Embryonic facial prominence (tissue), 1 donor: ENCODE results near the gene RPL29.

Experiments
- DNase-seq: peaks from one replicate; pipeline ENCODE4 v3.0.0-alpha.2; 2016; ENCODE audit errors: extremely low spot score

RPL29 gene

GRCh38 chr3:51983578-51984268 lies 12.0 kb downstream of the RPL29 start:
- DNase-seq: no peak

DNA sequence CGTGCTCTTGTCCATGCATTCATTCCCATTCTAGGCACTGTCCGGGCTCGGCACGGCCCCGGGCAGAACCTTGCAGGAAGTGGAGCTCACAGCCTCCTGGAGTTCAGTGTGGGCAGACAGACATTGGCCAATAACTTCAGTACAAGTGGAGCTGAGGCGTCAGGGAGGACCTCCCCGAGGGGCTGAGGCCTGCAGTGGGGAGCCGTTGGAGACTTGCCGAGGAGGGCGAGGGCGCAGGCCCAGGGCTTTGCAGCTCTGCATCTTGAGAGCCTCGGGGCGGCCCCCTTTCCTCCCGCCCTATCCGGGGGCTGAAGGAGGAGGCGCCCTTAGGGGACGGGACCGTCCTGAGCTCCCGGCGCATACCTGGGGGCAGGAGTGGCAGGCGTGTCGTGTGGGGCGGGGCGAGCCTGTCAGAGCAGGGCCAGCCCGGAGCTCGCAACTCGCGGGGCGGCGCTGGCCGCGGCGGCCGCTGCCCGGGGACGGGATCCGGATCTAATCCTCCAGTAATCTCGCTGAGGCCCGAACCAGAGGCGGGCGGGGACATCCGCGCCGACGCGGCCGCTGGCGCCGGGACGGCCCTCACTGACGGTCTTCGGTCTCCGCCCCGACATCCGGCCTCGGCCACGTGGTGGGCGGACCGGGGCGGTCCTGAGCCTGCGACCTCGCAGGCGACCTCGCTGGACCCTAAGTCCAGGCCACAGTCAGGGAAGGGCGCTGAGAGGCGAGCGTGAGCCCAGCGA lies 12.7 kb downstream of the RPL29 start, which contains the start of gene ACY1:
ACY1 (plus strand) TSS at position 698 of the 740 bp plus-strand sequence. CDS start 530 bp downstream, outside the sequence.
- no peak for DNase-seq

DNA sequence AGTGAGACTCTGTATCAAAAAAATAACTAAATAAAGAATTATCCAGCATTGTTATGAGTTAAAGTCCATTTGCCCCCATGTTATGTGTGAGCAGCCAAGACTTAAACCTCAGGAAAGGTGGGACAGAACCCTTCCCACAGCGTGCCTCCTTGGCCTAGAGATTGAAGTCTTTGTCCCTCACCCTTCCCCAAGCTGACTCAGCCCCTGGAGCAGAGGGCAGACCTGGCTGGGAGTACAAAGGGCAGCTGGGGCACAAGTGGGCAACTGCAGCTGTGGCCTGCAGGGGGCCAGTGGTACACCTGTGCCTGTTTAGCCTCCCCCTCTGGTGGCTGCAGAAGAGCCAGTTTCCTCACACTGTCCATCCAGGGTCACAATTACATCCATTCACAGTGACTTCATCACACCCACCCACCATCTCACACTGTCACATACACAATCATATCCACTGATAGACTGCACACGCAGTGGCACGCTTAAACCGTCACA lies 13.3 kb downstream of the RPL29 start:
- no peak for DNase-seq

DNA sequence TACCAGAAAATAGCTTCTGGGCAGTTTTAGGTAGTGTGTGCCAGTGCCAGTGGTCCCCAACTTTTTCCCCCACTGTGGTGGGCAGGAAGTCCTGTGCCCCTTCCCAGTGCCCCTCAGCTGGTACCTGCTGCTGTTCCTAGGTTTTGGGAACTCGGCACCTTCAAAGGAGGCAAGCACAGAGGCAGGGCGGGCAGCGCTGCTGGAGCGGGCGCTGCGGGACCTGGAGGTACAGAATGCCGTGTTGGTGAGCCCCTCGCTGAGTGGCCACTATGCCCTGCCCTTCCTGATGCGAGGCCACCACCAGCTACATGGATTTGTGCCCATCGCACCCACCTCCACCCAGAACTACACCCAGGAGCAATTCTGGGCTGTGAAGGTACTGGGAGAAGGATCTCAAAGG lies 15.4 kb downstream of the RPL29 start:
- DNase-seq: no peak

- DNase-seq: no peak
Observed at GRCh38 chr3:51978143-51978502, 17.6 kb downstream of the RPL29 start.

DNA sequence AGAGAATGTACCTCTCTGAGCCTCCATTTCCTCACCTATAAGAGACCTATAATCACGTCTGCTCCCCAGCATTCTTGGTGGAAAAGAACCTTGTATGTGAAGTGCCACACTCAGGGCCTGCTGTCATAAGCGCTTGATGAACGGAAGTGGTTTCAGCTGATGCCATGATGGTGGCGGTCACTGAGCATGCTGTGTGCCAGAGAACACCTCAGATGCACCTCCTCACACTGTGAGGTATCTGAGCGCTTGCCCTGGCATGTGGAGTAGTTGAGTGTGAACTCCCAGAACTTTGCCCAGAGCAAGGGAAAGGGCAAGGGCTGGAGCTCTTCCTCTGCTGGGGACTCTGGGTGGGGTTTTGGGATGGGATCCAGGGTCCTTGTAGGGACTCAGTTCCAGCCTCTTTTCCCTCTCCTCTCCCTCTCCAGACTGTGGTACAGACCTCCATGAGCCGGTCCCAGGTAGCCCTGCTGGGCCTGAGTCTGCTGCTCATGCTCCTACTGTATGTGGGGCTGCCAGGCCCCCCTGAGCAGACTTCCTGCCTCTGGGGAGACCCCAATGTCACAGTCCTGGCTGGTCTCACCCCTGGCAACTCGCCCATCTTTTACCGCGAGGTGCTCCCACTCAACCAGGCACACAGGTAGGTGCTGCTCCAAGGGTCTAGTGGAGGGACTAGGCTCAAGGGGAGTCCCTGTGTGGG lies 18.1 kb downstream of the RPL29 start:
- DNase-seq: no peak

DNA sequence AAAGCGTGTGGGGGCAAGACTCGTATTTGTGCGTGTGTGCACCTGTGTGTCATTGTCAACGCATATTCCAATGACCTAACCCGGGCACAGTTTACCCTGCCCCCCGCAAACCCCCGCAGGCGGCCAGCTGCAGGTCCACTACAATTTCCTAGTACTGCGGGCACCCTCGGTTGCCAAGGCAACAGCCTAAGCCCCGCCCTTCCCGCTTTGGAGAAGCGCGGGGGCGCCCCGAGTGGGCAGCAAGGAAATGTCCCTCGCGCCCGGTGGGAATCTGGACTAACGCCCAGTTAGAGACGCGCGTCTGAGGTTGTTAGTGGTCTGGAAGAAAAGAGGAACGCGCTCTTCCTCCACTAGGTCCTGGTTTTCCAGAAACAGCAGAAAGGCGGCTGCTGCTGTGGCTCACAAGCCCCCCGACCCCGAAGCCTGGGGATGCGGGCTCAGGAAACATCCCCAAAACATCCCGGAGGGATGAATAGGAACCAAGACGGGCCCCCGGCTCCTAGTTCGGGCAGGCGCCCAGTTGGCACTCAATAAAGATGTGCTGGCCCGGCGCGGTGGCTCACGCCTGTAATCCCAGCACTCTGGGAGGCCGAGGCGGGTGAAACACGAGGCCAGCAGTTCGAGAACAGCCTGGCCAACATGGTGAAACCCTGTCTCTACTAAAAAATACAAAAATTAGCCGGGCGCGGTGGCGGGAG lies 19.7 kb downstream of the RPL29 start:
- DNase-seq: no peak

DNA sequence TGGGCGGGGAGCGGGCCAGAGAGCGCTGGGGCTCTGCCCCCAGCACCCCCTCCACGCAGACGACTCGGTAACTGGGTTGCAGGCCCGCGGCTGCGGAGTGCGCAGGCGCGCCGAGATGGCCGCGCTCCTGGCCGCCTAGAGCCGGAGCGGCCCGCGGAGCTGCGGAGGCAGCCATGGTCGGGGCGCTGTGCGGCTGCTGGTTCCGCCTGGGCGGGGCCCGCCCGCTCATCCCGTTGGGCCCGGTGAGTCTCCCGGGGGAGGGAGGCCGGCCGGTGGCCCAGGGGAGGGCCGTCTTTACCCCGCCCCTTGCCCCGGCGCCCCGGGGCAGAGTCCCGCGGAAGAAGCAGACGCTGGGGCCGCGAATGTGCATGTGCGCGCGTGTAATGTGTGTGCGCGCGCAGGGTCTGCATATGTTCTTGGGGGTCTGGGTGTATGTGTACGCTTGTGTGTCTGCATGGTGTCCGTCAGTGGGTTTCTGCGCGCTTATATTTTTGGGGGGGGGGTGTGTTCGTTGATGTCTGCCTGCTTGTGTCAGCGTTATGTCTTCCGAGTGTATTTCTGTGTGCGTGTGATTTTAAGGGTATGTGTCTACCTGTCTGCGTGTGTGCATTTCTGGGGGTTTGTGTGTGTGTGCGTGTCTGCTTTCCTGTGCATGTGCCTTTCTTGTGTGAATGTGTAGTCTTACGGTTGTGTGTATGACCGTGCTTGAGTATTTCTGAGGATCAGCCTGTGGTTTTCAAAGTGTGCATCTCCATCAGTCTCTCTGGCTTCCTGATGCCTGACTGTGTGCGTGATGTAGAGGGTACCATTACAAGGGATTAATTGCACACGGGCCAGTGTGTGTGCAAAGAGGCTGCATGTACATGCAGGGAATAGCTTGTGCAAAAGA lies 20.5 kb downstream of the RPL29 start, which contains the start of gene ABHD14A:
ABHD14A (plus strand) TSS at position 102 of the 889 bp plus-strand sequence; CDS start at position 174, 72 bp downstream.
- DNase-seq: no peak

DNA sequence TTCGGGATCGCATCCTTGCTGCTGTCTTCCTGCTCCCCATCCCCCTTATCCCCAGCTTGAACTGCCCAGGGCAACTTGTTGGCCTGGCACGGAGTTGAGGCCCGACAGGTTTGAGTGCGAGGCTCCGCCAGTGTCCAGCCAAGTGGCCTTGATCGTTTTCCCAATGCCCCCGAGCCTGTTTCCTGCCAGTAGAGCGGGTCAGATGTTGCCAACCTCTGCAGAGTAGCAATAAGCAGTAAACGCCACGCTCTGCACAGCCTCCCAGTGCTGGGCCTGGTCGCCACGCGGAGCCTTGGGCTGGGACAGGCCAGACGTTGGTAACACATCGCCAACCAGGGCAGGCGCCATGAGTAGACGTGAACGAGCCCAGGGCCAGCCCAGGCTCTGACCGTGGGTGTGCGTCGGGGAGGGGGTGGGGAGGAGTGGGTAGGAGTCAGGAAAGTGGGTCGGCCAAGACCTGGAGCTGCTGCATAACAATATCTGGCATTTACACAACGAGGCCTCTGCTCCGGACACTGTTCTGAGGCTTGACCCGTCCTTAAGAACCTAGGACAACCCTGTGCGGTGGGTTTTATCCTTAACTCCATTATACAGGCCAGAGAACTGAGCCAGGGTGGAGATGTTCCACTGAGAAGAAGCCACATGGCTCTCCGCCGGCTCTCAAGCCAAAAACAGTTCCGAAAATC lies 21.3 kb downstream of the RPL29 start:
- no peak for DNase-seq

DNA sequence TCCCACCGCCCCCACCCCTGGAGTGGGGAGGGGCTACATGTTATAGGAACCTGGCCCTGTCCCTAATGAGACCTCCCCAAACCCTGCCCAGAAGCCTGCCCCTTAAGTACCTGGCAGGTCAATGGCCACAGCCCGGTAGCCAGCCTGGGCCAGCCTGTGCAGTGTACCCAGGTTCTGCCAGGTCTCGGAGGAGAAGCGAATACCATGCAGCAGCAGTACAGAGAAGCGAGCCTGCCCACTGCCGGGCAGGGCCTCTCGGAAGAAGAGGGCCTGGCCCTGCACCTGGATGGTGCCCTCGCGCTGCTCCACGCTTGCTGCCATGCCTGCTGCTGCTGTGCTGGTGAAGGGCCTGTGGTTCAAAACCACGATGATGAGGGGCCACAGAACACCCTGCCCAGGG lies 24.3 kb downstream of the RPL29 start:
- DNase-seq: no peak

DNA sequence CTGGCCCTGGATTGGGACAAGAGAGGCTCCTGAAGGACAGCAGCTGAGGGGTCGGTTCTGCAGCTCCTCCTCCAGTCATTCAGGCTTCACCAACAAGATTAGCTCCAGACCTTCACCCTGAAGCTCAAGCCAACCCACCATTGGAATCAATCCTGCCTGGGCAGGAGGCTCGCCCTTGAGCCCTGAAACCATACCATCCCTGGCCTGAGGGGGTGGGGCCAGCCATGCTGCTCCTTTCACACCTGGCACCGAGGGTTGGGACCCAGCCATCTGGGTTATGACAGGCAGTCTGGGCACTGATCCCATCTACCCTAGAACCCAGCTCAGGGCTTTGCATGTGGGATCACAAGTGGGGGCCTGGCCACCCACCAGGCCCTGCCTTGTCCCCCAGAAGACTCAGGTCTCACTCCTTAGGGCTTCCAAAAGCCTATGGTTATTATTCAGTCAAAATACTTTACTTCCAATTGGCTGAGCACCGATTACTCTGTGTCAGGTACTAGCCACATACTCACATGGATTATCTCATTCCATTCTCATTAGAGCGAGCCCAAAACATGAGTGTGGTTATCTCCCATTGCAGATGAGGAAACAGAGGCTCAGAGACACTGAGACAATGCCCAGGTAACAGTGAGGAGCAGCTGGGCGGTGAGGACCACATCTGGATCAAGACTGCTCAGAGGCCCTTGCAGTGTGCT lies 24.9 kb downstream of the RPL29 start:
- DNase-seq: no peak

- DNase-seq: no peak
Observed at GRCh38 chr3:51969841-51970240, 25.9 kb downstream of the RPL29 start.

GRCh38 chr3:51968883-51969678 lies 26.6 kb downstream of the RPL29 start:
- no peak for DNase-seq

DNA sequence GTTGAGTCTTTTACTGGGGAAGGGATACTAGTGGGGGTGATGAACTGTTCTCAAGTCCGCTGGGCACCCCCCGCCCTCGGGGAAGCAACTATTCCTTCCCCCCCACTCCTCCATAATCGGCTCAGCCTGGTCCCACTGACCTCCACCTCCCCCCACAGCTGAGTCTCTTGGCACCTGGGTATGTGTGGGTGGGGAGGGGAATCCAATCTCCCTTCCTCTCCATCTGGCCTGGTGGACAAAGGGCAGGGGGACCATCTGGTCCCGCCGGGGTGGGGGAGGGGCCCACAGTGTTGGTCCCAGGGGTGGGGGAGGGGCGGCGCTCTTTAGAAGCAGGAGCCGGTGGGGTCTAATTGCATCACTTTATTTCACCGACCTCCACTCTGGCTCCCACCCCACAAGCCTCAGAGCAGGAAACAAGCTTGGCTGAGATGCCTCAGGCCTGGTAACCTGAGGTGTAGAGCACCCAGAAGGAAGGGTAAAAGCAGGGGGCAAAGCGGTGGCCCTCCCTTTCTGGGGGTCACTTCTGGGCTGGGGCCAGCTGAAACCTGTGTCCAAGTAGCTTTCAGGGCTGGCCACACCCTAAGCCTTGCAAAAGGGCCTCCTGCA lies 27.4 kb downstream of the RPL29 start:
- no peak for DNase-seq

DNA sequence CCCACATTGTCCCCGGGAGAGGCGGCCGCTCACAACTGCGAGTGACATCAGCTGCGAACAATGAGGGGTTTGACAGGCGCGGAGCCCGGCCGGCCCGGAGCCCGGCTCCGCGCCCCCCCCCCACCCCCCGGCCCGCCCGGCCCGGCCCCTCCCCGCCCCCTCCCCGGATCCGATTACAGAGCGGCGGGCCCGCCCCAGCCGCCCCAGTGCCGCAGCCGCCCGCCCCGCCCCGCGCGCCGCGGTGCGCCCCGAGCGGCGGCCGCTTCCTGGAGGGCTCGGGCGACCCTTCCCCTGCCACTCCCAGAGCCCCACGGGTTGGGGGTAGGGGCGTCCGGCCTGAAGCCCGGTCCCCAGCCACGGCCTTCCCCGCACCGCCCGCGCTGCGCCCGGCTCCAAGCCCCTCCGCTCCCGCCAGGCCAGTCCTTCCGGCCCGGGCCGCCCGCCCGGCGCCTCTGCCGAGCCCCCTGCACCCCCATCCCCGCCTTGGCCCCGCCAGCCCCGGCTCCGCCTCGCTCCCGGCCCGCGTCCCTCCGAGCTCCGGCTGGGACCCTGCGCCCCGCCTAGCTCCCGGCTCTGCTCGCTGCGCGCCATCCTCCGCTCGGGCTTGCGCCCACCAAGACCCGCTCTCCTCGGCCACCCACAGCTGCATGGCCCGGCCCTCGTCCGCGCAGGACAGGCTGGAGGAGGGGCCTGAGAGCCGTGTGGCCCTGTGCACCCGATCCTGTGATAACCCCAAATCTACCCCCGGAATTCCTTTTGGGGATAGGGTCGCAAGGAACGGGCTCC lies 28.1 kb downstream of the RPL29 start, which contains the start of gene PCBP4:
PCBP4 (minus strand) TSS at position 71 of the 786 bp plus-strand sequence. CDS start 6,214 bp downstream, outside the sequence.
- no peak for DNase-seq

GRCh38 chr3:51966922-51967383 lies 28.7 kb downstream of the RPL29 start:
- no peak for DNase-seq

GRCh38 chr3:51966486-51966885 lies 29.2 kb downstream of the RPL29 start:
- DNase-seq: no peak
